WTC11 (cell line): ENCODE data around the gene LTBR.

Source experiments
- ATF1 ChIP-seq: sonication (generic); formaldehyde crosslinking; IDR thresholded peaks from 2 replicates; pipeline ENCODE4 v1.8.1; 2023; ENCODE audit warnings: mild to moderate bottlenecking, moderate library complexity, missing genetic modification reagents
- CTCF ChIP-seq: fragments of 200-600 bp; IDR thresholded peaks from 2 replicates; pipeline ENCODE4 v1.8.0; 2022; ENCODE audit warnings: antibody characterized with exemption
- ESRRA ChIP-seq: sonication (generic); formaldehyde crosslinking; IDR thresholded peaks from 2 replicates; pipeline ENCODE4 v1.8.1; 2022; ENCODE audit warnings: mild to moderate bottlenecking, missing genetic modification reagents, borderline replicate concordance
- FOXP1 ChIP-seq: sonication (generic); formaldehyde crosslinking; IDR thresholded peaks from 2 replicates; pipeline ENCODE4 v1.8.0; 2022; ENCODE audit warnings: missing genetic modification reagents, mild to moderate bottlenecking, moderate library complexity, borderline replicate concordance
- IRF2 ChIP-seq: sonication (generic); formaldehyde crosslinking; IDR thresholded peaks from 2 replicates; pipeline ENCODE4 v1.8.0; 2022; ENCODE audit warnings: low read depth, missing genetic modification reagents, borderline replicate concordance
- NFYB ChIP-seq: sonication (generic); formaldehyde crosslinking; conservative IDR thresholded peaks from 2 replicates; pipeline ENCODE4 v1.8.0; 2022; ENCODE audit warnings: low read depth, missing genetic modification reagents
- NR2C2 ChIP-seq: sonication (generic); formaldehyde crosslinking; IDR thresholded peaks from 2 replicates; pipeline ENCODE4 v1.8.0; 2022; ENCODE audit warnings: mild to moderate bottlenecking, missing genetic modification reagents
- SP1 ChIP-seq: sonication (generic); formaldehyde crosslinking; conservative IDR thresholded peaks from 2 replicates; pipeline ENCODE4 v1.8.1; 2022; ENCODE audit warnings: missing genetic modification reagents
- TCF7 ChIP-seq: sonication (generic); formaldehyde crosslinking; IDR thresholded peaks from 2 replicates; pipeline ENCODE4 v1.8.0; 2022; ENCODE audit warnings: mild to moderate bottlenecking, low read depth, missing genetic modification reagents, moderate library complexity
- TEAD4 ChIP-seq: sonication (generic); formaldehyde crosslinking; IDR thresholded peaks from 2 replicates; pipeline ENCODE4 v1.8.0; 2022; ENCODE audit warnings: mild to moderate bottlenecking, missing genetic modification reagents
- USF2 ChIP-seq: sonication (generic); formaldehyde crosslinking; IDR thresholded peaks from 2 replicates; pipeline ENCODE4 v1.8.1; 2023; ENCODE audit warnings: mild to moderate bottlenecking, missing genetic modification reagents, moderate library complexity
- ZNF512 ChIP-seq: sonication (generic); formaldehyde crosslinking; IDR thresholded peaks from 2 replicates; pipeline ENCODE4 v1.8.1; 2022; ENCODE audit warnings: missing genetic modification reagents, borderline replicate concordance
- ZNF532 ChIP-seq: fragments of 250-450 bp; sonication (Bioruptor Pico); IDR thresholded peaks from 2 replicates; pipeline ENCODE4 v1.9.0; 2021; ENCODE audit warnings: mild to moderate bottlenecking, borderline replicate concordance
- TF ChIP-seq, protein P1 (sequence below): fragments of 250-450 bp; sonication (Bioruptor Pico); IDR thresholded peaks from 2 replicates; pipeline ENCODE4 v1.9.0; 2021; ENCODE audit warnings: mild to moderate bottlenecking

DNA sequence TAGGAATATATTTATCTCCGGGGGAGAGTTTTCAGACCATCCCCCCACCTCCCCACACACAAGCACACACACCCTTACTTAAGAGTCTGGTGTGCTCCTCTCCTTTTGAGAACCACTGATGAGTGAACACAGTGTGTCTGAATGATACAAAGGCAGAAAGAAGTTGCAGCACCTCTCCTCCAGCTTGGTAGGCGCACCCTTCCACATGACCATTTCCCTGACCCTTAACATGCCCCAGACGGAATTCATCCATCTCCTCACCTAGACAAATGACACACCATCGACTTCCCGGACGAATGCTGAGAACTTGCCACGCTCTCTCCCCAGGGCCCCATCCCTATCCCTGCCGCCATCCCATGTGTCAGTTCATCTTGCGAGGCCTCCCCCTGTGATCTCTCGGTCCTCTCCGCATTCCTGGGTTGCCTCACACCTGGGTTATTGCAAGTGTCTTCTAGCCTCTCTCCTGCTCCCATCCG, 46.0 kb upstream of the LTBR start:
- no peak for TF ChIP-seq IRF2 (CRISPR knock-in tag)
- no peak for TF ChIP-seq NFYB (CRISPR knock-in tag)
- no peak for TF ChIP-seq ZNF532
- no peak for TF ChIP-seq TCF7
- TF ChIP-seq ZNF512 (CRISPR knock-in tag), result no peak
- TF ChIP-seq CTCF, result no peak
- TF ChIP-seq SP1, result no peak
- no peak for TF ChIP-seq USF2
- no peak for TF ChIP-seq TEAD4 (CRISPR knock-in tag)
- no peak for TF ChIP-seq NR2C2 (CRISPR knock-in tag)
- no peak for TF ChIP-seq ESRRA (CRISPR knock-in tag)
- TF ChIP-seq FOXP1, result no peak
- TF ChIP-seq ATF1 (CRISPR knock-in tag), result no peak
- TF ChIP-seq, protein P1, sequence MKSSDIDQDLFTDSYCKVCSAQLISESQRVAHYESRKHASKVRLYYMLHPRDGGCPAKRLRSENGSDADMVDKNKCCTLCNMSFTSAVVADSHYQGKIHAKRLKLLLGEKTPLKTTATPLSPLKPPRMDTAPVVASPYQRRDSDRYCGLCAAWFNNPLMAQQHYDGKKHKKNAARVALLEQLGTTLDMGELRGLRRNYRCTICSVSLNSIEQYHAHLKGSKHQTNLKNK (CRISPR knock-in tag), result no peak
